A375 (cell line): ENCODE data around the gene C1orf116. TPM values are rescaled to one million over a fixed set of nuclear protein-coding genes. Genes with fewer than 3 reads are reported as not detected.

Experiments used
- total RNA-seq: library from RNA; depleted of rRNA; stranded (reverse); fragments of >200 nt; shearing (Covaris generic); gene quantifications from 2 replicates; pipeline ENCODE4 v1.2.3, GENCODE V29; 2014; rRNA removed

The C1orf116 gene
- total RNA-seq = 0.04 and 0.13 TPM in 2 replicates

GRCh38 chr1:207032528-207033017, at the start of gene C1orf116:
Gene C1orf116 (minus strand): TSS chr1:207032756. CDS start chr1:207027598, 5,158 bp downstream.

GRCh38 chr1:207052911-207053769, 20.6 kb upstream of the C1orf116 start, which contains the start of gene PFKFB2:
Gene PFKFB2 (plus strand): TSS chr1:207053275. CDS start chr1:207054718, 1,443 bp downstream.

GRCh38 chr1:207051191-207051943, 18.8 kb upstream of the C1orf116 start, which contains the start of gene YOD1:
Gene YOD1 (minus strand): TSS chr1:207051208. CDS start chr1:207051030, 178 bp downstream.

GRCh38 chr1:206970446-206970845, 62.1 kb downstream of the C1orf116 start, which contains the start of gene FCAMR:
Gene FCAMR (minus strand): TSS chr1:206970460. CDS start chr1:206970125, 335 bp downstream.

Other genes with a start within 250 kb of the C1orf116 start
- gene IL20, start 167.1 kb downstream of the C1orf116 start, total RNA-seq = 0.23 TPM in 1 of 2 replicates, not detected in the other
- gene IL24, start 135.3 kb downstream of the C1orf116 start, total RNA-seq = 101 and 122 TPM in 2 replicates
- 0.37 and 1.2 TPM in 2 replicates for gene FCMR, start 110.8 kb downstream of the C1orf116 start, total RNA-seq
- gene PIGR, start 86.3 kb downstream of the C1orf116 start, total RNA-seq = 0.03 TPM in 1 of 2 replicates, not detected in the other
- not detected in 2 replicates for gene FCAMR, start 62.3 kb downstream of the C1orf116 start, total RNA-seq
- gene YOD1, start 18.5 kb upstream of the C1orf116 start, total RNA-seq = 18.1 and 18.3 TPM in 2 replicates
- 5.8 and 7.3 TPM in 2 replicates for gene PFKFB2, start 20.5 kb upstream of the C1orf116 start, total RNA-seq
- not detected in 2 replicates for gene C4BPB, start 56.1 kb upstream of the C1orf116 start, total RNA-seq
- not detected in 2 replicates for gene C4BPA, start 71.5 kb upstream of the C1orf116 start, total RNA-seq